BLaER1 (cell line): ENCODE measurements around the gene CMSS1.

Experiments
- H3K27ac ChIP-seq: shearing (Covaris generic); formaldehyde crosslinking; 2 replicates; pipeline ENCODE4 v1.8.1; 2022
- H3K27me3 ChIP-seq: shearing (Covaris generic); formaldehyde crosslinking; 2 replicates; pipeline ENCODE4 v1.8.1; 2022
- H3K36me3 ChIP-seq: shearing (Covaris generic); formaldehyde crosslinking; 2 replicates; pipeline ENCODE4 v1.8.1; 2022
- H3K4me1 ChIP-seq: shearing (Covaris generic); formaldehyde crosslinking; 2 replicates; pipeline ENCODE4 v1.8.1; 2022
- H3K4me2 ChIP-seq: shearing (Covaris generic); formaldehyde crosslinking; 2 replicates; pipeline ENCODE4 v1.8.1; 2022
- H3K4me3 ChIP-seq: shearing (Covaris generic); formaldehyde crosslinking; 2 replicates; pipeline ENCODE4 v1.8.1; 2022
- H3K9ac ChIP-seq: shearing (Covaris generic); formaldehyde crosslinking; 2 replicates; pipeline ENCODE4 v1.8.1; 2022
- H3K9me3 ChIP-seq: shearing (Covaris generic); formaldehyde crosslinking; 2 replicates; pipeline ENCODE4 v1.8.1; 2022
- H4K20me1 ChIP-seq: shearing (Covaris generic); formaldehyde crosslinking; 2 replicates; pipeline ENCODE4 v1.8.1; 2022
- Cebpa-rat ChIP-seq: shearing (Covaris generic); IDR thresholded peaks from 2 replicates; pipeline ENCODE4 v1.8.1; 2022

CMSS1 gene

DNA sequence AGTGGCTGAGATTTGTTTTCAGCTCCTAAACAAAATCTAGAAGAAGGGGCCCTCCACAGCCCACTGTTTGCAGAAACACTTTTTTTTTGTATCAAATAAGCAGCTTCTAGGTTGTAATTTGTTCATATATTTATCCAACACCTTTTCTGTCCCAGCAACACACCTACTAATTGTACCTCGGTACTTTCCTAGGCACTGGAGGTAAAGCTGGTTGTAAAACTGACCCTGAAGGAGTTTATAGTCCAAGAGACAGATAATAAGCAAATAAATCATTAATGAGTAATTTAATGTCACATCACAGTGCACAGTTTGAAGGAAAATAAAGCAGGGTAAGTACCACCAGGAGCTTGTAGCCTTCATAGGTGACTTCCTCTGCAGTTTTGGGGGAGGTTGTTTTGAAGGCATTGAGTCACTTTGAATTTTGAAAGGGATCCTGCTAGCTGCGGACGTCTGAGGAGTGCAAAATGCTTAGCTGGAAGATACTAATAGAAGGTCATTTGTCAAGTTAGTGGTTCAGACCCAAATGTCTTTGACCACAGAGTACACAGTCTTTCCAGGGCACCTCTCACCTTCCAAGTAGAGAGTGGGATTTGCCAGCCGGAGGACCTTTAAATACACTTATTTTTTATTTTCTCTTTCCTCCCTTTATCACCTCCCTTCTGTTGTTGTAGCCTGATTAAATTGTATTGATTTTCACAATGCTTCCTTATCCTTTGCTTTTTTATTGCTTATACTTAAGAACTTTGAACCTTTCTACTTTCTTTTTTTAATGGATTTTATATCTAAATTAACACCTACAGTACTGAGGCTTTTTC lies 53.8 kb downstream of the CMSS1 start:
- H3K4me3 ChIP-seq = no peak overlapping the region
- no peak overlapping the region for H3K9ac ChIP-seq
- no peak overlapping the region for H3K27ac ChIP-seq
- H4K20me1 ChIP-seq = peaks cover 100% of the 10 kb centered on the region
- 0 out of 2 replicates have a peak, but pooled peaks cover 5% of the 10 kb centered on the region for H3K36me3 ChIP-seq
- TF ChIP-seq Cebpa-rat = no peak
- peaks cover 16% of the 10 kb centered on the region for H3K4me1 ChIP-seq
- peaks cover 42% of the 10 kb centered on the region for H3K27me3 ChIP-seq
- H3K9me3 ChIP-seq = no peaks in the 10 kb centered on the region
- no peak overlapping the region for H3K4me2 ChIP-seq

DNA sequence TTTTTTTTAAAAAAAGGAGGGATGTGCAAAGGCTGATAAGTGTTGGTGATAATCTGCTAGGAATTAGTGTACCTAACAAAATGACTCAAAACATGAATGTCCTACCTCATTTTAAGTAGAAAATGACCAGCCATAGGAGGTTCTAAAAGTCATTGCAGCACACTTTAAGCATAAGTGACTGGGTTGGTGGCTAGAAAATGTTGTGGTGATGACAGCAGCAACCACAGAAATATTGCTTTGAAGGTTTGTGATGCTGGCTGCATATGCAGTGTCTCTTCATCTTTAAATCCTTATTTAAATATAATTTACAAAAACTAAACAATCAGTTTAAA lies 55.2 kb downstream of the CMSS1 start:
- H3K4me3 ChIP-seq = no peak overlapping the region
- no peak for TF ChIP-seq Cebpa-rat
- H4K20me1 ChIP-seq = peaks cover 100% of the 10 kb centered on the region
- H3K9me3 ChIP-seq = no peaks in the 10 kb centered on the region
- H3K9ac ChIP-seq = no peak overlapping the region
- no peak overlapping the region for H3K4me2 ChIP-seq
- H3K4me1 ChIP-seq = peaks cover 13% of the 10 kb centered on the region
- H3K36me3 ChIP-seq = 0 out of 2 replicates have a peak, but pooled peaks cover 5% of the 10 kb centered on the region
- no peak overlapping the region for H3K27ac ChIP-seq
- H3K27me3 ChIP-seq = peaks cover 56% of the 10 kb centered on the region

DNA sequence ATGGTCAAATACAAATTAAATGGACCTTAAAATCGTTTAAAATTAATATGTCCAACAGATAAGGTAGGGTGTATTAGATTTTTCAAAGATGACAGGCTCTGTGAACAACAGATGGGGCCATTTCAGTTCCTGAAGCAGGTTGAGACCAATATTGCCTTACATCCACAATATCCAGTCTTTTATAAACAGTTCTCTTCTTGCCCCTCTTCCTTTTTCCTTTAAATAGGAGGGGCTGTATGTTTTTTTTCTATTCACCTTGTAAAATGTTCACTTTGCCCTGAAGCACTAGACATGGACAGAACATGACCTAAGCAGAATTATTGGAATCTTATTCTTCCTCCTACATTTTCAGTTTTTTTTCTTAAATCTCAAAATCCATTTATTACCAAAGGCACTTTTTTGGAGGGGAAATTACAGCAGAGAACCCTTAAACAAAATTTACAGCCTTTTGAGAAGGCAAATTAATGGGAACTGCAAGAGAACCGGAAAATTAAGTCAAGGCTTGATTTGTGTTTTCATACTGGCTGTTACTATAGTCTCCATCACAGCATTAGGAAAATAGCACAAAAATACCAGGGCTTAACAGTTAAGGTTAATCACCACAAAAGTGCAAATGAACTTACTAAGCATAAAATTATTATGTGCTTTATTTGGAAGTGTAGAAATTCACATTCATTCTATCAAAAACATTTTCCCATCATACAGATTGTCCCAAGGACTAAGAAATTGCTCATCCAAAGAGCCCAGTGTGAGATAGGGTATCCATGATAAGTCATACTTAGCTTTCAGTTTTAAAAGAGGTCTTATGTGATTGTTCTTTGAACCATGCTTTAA lies 55.8 kb downstream of the CMSS1 start:
- Histone ChIP-seq H3K9ac (no peak overlapping the region), H3K36me3 (0 out of 2 replicates have a peak, but pooled peaks cover 1% of the 10 kb centered on the region), H3K9me3 (no peaks in the 10 kb centered on the region), H4K20me1 (peaks cover 100% of the 10 kb centered on the region), H3K4me1 (peaks cover 13% of the 10 kb centered on the region), H3K4me3 (no peak overlapping the region), H3K27ac (no peak overlapping the region), H3K4me2 (no peak overlapping the region), H3K27me3 (peaks cover 60% of the 10 kb centered on the region)
- no peak for TF ChIP-seq Cebpa-rat

DNA sequence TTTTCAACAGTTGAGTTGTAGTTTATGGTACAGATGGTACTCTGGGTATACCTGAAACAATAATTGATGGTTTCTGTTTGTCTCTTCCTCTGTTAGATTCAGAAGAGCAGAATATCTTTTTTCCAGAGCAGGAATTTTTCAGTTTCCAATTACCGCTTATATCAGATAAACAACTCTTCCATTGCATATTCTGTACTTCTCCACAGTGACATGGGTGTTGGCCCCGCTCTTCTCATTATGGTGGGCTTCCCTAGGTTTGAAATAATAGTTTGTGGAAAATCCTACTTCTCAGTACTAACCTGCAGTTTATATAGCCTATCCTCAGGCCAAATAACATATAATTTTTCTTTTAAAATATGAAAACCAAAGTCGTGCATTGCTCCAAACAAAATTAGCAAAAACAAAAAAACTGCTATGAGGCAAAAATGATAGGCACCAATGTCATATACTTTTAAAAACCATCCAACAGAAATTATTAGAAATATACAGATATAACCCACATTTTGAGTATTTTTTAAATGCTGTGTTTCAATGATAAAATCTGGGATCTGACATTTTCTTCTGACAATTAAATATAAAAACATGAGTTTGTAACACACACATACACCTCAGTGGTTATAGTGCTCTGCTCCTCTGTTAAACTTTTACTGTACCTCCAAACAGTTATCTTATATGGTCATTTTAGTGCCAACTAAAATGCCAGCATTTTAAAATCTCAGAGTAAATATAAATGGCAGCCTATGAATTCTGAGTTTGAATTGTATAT lies 56.8 kb downstream of the CMSS1 start:
- Histone ChIP-seq H3K9me3 (no peaks in the 10 kb centered on the region), H4K20me1 (peaks cover 100% of the 10 kb centered on the region), H3K9ac (no peak overlapping the region), H3K4me3 (no peak overlapping the region), H3K27ac (no peak overlapping the region), H3K27me3 (peaks cover 60% of the 10 kb centered on the region), H3K4me1 (peaks cover 13% of the 10 kb centered on the region), H3K4me2 (no peak overlapping the region), H3K36me3 (no peaks in the 10 kb centered on the region)
- TF ChIP-seq Cebpa-rat = no peak

DNA sequence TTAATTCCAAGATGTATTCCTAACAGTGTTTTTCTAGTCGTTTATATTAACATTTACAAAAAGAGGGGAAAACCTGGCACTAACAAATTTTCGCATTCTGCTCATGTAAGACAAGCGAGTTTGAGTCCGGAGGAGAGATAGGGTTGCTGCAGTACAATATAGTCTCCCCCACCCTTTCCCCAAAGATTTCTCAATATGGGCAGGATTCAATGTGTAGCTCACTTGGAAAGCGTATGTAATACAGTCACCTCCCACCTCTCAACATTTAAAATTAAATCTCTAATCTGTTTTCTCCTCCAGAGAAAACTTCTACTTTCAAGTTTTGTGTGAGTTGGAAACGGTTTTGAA lies 57.9 kb downstream of the CMSS1 start:
- Histone ChIP-seq H3K9me3 (no peaks in the 10 kb centered on the region), H3K27ac (no peak overlapping the region), H3K4me2 (peak overlapping the region; percentile 84), H3K9ac (no peak overlapping the region), H3K4me1 (peaks cover 13% of the 10 kb centered on the region), H3K36me3 (peaks cover 5% of the 10 kb centered on the region; the same call in 1 of the 2 replicates), H3K27me3 (peaks cover 60% of the 10 kb centered on the region), H3K4me3 (peak overlapping the region; percentile 59), H4K20me1 (peaks cover 100% of the 10 kb centered on the region)
- no peak for TF ChIP-seq Cebpa-rat

DNA sequence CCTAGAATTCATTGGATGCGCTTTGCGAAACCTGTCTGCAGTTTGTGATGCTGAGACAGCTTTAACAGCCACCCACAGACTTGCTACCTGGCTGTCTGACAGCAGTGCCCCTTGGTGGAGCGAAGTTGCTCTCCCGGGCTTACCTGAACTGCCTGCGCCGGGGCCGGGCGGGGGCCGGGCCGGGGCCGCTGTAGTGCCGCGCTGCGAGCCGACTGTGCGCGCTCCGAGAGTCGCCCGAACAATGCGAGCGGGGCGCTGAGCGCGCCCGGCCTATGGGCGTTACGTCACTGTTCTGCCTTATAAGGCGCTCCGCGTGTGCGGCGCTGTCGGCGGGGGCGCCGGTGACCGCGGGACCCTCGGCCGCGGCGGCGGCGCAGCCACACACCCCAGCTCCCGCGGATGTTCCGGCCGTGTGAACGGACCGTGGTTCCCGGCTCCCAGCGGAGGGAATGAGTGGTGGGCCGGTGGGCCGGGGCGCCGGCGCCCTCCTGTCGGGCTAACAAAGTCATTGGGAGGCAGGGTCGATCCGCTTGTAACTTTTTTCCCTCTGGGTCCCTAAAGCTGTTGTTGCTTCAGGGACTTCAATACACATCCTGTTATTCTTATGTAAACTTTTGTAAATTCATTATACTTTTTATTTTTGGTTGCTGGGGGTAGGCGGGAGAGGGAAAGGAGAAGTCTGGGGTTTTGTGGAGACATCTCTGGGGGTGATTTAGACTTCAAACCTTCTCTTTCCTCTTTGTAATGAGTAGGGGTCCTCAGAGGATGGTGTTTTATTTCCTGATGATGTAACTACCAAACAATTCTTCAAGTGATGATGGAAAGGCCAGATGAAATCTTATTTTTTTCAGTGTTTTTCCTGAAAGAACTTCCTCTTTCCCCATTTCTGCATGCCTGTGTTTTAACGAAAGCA lies 58.5 kb downstream of the CMSS1 start:
- H3K27ac ChIP-seq = no peak overlapping the region
- peak overlapping the region; percentile 84 for H3K4me2 ChIP-seq
- H3K27me3 ChIP-seq = peaks cover 60% of the 10 kb centered on the region
- H3K4me3 ChIP-seq = peak overlapping the region; percentile 59
- no peak for TF ChIP-seq Cebpa-rat
- peaks cover 5% of the 10 kb centered on the region; the same call in 1 of the 2 replicates for H3K36me3 ChIP-seq
- H4K20me1 ChIP-seq = peaks cover 100% of the 10 kb centered on the region
- no peaks in the 10 kb centered on the region for H3K9me3 ChIP-seq
- peaks cover 13% of the 10 kb centered on the region for H3K4me1 ChIP-seq
- H3K9ac ChIP-seq = no peak overlapping the region

DNA sequence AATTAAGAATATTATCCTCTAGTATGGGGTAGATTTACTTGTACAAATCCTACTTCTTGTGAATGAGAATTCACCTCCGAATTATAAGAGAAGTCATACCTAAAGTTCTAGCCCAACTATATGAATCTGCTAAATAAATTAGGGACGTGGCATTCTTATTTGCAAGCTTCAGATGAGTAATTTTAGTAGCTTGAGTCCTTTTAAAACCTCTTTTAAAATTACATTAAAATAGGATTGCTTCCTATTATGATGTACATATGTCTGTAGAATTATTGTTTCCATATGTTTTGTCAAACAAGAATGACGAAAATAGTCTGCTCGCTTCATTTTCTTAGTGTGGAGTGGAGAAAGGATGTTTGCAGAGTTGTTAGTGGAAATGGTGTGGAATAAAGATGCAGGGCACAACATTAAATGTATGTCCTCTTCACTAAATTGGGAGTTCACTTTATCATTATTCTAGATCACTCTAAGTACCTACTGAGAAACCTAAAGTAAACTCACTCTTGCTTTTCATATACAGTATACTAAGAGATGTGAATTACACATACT lies 59.4 kb downstream of the CMSS1 start:
- H3K9ac ChIP-seq = no peak overlapping the region
- no peak overlapping the region for H3K4me3 ChIP-seq
- H4K20me1 ChIP-seq = peaks cover 96% of the 10 kb centered on the region
- no peak overlapping the region for H3K4me2 ChIP-seq
- H3K36me3 ChIP-seq = peaks cover 5% of the 10 kb centered on the region; the same call in 1 of the 2 replicates
- TF ChIP-seq Cebpa-rat = no peak
- H3K9me3 ChIP-seq = no peaks in the 10 kb centered on the region
- peaks cover 13% of the 10 kb centered on the region for H3K4me1 ChIP-seq
- no peak overlapping the region for H3K27ac ChIP-seq
- H3K27me3 ChIP-seq = peaks cover 60% of the 10 kb centered on the region

DNA sequence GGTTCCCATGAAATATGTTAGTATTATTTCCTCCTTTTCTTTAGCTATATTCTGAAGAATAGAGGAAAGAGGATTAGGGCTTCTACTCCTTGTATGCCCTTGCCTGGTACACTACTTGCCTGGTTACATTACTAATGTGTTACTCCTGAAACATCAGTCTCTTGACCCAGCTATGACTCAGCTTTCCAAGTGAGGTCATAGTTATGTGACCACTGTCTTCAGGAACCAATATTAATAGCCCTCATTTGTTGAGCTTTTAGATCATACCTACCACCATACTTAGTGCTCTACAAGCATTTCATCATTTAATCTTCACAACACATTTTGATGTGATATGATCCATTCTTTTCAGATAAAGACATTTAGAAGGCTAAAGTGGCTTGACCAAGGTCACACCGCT lies 60.3 kb downstream of the CMSS1 start:
- Histone ChIP-seq H3K4me2 (no peak overlapping the region), H3K27me3 (peaks cover 52% of the 10 kb centered on the region), H3K9ac (no peak overlapping the region), H3K4me1 (peaks cover 13% of the 10 kb centered on the region), H4K20me1 (peaks cover 94% of the 10 kb centered on the region), H3K9me3 (no peaks in the 10 kb centered on the region), H3K4me3 (no peak overlapping the region), H3K36me3 (peaks cover 5% of the 10 kb centered on the region; the same call in 1 of the 2 replicates), H3K27ac (no peak overlapping the region)
- TF ChIP-seq Cebpa-rat = no peak
